ENCODE results near the gene HOXB6.
A peak's percentile ranks its signal among the peaks of the same experiment; 100 is the strongest.

Gene HOXB6

DNA sequence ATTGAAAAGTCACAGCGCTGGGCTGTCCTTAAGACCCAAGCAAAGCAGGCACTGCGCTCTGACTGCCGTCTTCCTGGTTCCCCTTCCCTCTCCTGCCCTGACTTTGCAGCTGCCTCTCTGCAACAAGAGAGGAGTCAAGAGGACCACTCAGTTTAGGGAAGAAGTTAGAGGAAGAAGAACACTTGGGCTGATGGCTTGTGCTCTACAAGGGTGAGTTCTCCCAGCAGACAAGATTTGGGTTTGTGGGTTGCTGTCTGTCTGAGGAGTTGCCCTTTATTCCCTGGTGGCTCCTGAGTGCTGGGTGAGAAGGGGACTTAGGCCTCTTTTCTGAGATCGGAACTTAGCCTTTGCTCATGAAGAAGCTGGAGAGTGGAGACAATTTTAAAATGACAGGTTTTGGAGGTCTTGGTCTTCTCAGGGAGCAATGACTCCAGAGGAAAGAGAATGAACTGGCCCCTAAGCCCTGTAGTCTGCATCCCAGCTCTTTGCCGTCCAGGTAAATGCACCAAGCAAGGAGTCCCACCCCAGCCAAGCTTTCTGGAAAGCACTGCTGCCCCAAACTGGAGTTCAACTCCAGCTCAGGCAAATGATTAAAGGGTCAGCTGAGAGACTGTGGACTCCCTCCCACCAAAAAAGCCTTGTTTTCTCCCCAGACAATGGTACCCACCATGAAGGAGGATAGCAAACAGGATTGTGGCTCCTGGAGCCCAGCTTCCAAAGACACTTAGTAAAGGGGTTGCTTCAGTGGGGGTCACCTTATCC is 24.0 kb upstream of the HOXB6 start:
- Mint-ChIP-seq H3K4me3 (no peak overlapping the region), H3K4me1 (peaks cover 31% of the 10 kb centered on the region), H3K27me3 (peaks cover 94% of the 10 kb centered on the region), H3K9me3 (no peaks in the 10 kb centered on the region), H3K27ac (no peak overlapping the region)
- no peak for DNase-seq
- ATAC-seq = no peak

DNA sequence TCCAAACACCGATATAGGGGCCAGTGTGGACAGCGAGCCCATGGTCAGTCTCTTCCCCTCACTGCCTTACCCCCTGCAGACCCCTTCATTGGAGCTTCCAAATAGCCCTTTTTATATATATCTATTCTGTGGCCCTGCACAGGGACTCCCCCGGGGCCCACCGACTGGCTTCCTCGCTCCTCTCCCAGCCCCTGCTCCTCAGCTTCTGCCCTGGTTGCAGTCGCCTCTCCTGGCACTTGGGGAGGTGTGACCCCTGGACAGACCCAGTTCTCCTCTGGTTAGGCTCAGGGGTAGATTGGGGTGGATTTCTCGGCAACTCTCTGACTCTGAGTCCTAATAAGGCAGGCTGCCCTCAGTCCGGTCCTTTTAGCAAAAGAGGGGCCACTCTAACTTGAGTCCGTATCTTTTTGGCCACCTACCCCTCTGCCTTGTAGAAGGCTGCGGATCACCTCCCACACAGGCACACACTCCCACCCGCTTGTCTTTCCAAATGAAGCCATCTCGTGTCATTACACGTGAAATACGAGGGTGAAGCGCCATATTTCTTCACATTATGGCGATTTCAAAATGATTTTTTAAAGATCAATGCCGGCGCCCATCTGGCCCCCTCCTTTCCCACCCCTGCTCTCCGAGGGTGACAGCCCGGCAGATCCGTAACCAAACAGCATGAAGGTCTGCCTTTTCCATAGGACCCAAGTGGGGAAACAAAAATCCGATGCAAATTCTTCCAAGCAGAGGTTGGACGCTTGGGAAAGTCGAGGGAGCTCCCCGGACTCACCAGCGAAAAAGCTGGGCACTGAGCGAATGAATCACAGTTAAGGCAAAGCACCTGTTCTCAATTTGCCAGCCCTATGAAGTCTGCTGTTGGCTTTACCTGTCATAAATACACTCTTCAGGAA is 23.1 kb upstream of the HOXB6 start:
- DNase-seq (no peak), ATAC-seq (no peak)
- Mint-ChIP-seq H3K27me3 (peaks cover 94% of the 10 kb centered on the region), H3K4me1 (peaks cover 27% of the 10 kb centered on the region), H3K4me3 (peak overlapping the region in 1 of 2 donors; percentile 49), H3K9me3 (no peaks in the 10 kb centered on the region), H3K27ac (peak overlapping the region; percentile 38 to 60)

GRCh38 chr17:48627118-48627597 is 22.4 kb upstream of the HOXB6 start:
- ATAC-seq (no peak), DNase-seq (no peak)
- no peaks in the 10 kb centered on the region for H3K9me3 Mint-ChIP-seq
- peak overlapping the region; percentile 99 to 100 for H3K27ac Mint-ChIP-seq
- peaks cover 20% of the 10 kb centered on the region for H3K4me1 Mint-ChIP-seq
- H3K4me3 Mint-ChIP-seq = peak overlapping the region; percentile 88 to 90
- H3K27me3 Mint-ChIP-seq = peaks cover 94% of the 10 kb centered on the region

- Mint-ChIP-seq H3K27me3 (peaks cover 94% of the 10 kb centered on the region), H3K4me3 (peak within 1 kb of the TSS; percentile 88 to 90), H3K27ac (peak within 1 kb of the TSS; percentile 99 to 100), H3K4me1 (peaks cover 20% of the 10 kb centered on the region), H3K9me3 (no peaks in the 10 kb centered on the region)
- peak; percentile 84 for ATAC-seq
- DNase-seq = peak; percentile 72 to 82
Measured at GRCh38 chr17:48626245-48627117, 21.7 kb upstream of the HOXB6 start, which contains the start of gene HOXB9. HOXB9 (minus strand) TSS chr17:48626358; CDS start chr17:48626269, 89 bp downstream.

DNA sequence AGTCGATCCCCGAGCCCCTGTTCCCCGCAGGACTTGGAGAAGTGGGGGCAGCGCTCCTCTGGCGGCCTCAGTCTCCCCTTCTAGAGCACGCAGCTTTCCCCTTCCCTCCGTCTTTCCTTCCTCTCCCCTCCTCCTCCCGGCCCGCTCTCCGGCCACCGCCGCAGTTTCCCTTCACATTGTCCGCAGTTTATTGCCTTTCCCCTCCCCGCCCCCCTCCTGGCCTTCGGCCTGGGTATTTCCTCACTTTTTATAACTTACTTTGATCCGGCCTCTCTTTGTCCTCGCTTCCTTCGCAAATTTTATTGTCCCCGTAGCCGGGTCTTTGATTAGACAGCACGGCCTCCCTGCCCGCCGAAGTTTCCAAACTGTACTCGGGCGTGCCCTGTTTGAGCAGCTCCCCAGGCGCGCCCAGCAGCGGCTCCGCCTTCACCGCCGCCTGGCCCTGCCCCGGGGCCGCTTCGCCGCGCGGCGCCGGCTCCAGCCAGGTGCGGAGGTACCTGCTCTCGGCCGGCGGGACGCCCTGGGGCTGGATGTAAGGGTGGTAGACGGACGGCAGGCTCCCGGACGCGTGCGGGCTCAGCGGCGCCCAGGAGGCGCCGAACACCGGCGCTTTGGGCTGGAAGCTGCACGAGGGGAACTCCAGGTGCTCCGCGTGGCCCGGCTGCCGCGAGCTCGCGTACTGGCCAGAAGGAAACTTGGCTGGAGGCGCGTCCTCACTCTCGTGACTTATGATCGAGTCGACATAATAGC is 20.9 kb upstream of the HOXB6 start:
- Mint-ChIP-seq H3K4me1 (peaks cover 20% of the 10 kb centered on the region), H3K4me3 (peak overlapping the region; percentile 88 to 90), H3K9me3 (no peaks in the 10 kb centered on the region), H3K27ac (peak overlapping the region; percentile 84 to 100), H3K27me3 (peaks cover 94% of the 10 kb centered on the region)
- ATAC-seq = peak; percentile 65
- DNase-seq = peak; percentile 61 to 63

GRCh38 chr17:48624544-48625494 is 20.0 kb upstream of the HOXB6 start:
- Mint-ChIP-seq H3K9me3 (no peaks in the 10 kb centered on the region), H3K27me3 (peaks cover 94% of the 10 kb centered on the region), H3K27ac (peak overlapping the region in 1 of 2 donors; percentile 37), H3K4me1 (peaks cover 21% of the 10 kb centered on the region), H3K4me3 (peak overlapping the region; percentile 88 to 90)
- ATAC-seq (peak; percentile 50), DNase-seq (peak in 1 of 2 donors; percentile 51)

- no peak for ATAC-seq
- Mint-ChIP-seq H3K27me3 (peaks cover 94% of the 10 kb centered on the region), H3K4me1 (peaks cover 28% of the 10 kb centered on the region), H3K4me3 (peak overlapping the region; percentile 21 to 67), H3K27ac (no peak overlapping the region), H3K9me3 (no peaks in the 10 kb centered on the region)
- DNase-seq = no peak
Measured at GRCh38 chr17:48624118-48624517, 19.3 kb upstream of the HOXB6 start.

GRCh38 chr17:48623583-48623982 is 18.8 kb upstream of the HOXB6 start:
- H3K27ac Mint-ChIP-seq = no peak overlapping the region
- H3K9me3 Mint-ChIP-seq = no peaks in the 10 kb centered on the region
- H3K4me1 Mint-ChIP-seq = peaks cover 34% of the 10 kb centered on the region
- no peak overlapping the region for H3K4me3 Mint-ChIP-seq
- DNase-seq (no peak), ATAC-seq (no peak)
- peaks cover 94% of the 10 kb centered on the region for H3K27me3 Mint-ChIP-seq

GRCh38 chr17:48622857-48623256 is 18.1 kb upstream of the HOXB6 start:
- no peak for DNase-seq
- peaks cover 35% of the 10 kb centered on the region for H3K4me1 Mint-ChIP-seq
- peaks cover 94% of the 10 kb centered on the region for H3K27me3 Mint-ChIP-seq
- no peaks in the 10 kb centered on the region for H3K9me3 Mint-ChIP-seq
- no peak overlapping the region for H3K27ac Mint-ChIP-seq
- ATAC-seq = no peak
- no peak overlapping the region for H3K4me3 Mint-ChIP-seq

GRCh38 chr17:48621410-48622392 is 16.9 kb upstream of the HOXB6 start:
- Mint-ChIP-seq H3K4me3 (no peak overlapping the region), H3K4me1 (peaks cover 41% of the 10 kb centered on the region), H3K27ac (no peak overlapping the region)

DNA sequence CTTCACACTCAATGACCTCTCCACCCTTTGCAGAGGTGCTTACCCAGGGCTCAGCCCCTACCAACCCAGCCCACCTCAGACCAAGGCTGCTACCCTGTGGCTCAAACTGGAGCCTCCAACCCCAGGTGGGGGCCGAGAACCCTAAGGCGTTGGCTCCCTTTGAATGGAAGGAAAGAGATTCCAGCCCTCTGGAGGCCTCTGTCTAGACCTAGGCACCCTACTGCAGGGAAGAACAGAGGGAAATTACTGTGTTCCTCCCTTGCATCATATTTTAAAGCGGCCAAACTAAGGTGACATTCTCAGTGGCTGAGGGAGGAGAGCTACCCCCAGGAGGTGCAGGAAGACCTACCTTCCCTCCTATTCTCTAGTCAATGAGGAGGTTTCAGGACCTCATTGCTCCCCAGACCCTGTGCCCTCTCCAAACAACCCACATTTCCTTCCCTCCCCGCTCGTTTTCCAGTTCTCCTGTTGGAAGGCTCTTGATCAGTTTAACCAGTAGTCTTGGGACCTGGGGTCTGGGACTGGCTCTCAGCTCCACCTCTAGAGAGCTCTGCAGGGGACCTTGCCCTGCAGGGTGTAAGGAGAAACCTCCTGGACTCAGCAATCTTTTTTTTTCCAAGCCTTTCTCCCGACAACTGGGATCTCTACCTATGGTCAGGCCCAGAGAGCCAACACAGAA is 15.8 kb upstream of the HOXB6 start:
- DNase-seq (no peak), ATAC-seq (no peak)
- H3K27me3 Mint-ChIP-seq = peaks cover 96% of the 10 kb centered on the region
- H3K4me3 Mint-ChIP-seq = no peak overlapping the region
- H3K9me3 Mint-ChIP-seq = no peaks in the 10 kb centered on the region
- H3K4me1 Mint-ChIP-seq = peaks cover 36% of the 10 kb centered on the region
- no peak overlapping the region for H3K27ac Mint-ChIP-seq

More at GRCh38 chr17:48621410-48622392, 16.9 kb upstream of the HOXB6 start:
- Mint-ChIP-seq H3K27me3 (peaks cover 94% of the 10 kb centered on the region), H3K9me3 (no peaks in the 10 kb centered on the region)
- DNase-seq (no peak), ATAC-seq (no peak)

GRCh38 chr17:48619826-48620449 is 15.2 kb upstream of the HOXB6 start:
- ATAC-seq = no peak
- H3K9me3 Mint-ChIP-seq = no peaks in the 10 kb centered on the region
- H3K27me3 Mint-ChIP-seq = peaks cover 99% of the 10 kb centered on the region
- peak overlapping the region in 1 of 2 donors; percentile 61 for H3K4me3 Mint-ChIP-seq
- no peak overlapping the region for H3K27ac Mint-ChIP-seq
- H3K4me1 Mint-ChIP-seq = peaks cover 37% of the 10 kb centered on the region
- no peak for DNase-seq
